Eye (tissue), 1 donor: ENCODE results near the gene RUNDC1.

ENCODE experiments used
- DNase-seq: peaks from one replicate; pipeline ENCODE4 v3.0.0-alpha.2; 2015

RUNDC1 gene

GRCh38 chr17:43020030-43020621 lies 39.8 kb downstream of the RUNDC1 start:
- DNase-seq = no peak

- DNase-seq = peak; percentile 74
These were observed 40.7 kb downstream of the RUNDC1 start for GRCh38 chr17:43020789-43021740.

GRCh38 chr17:43021741-43022512 lies 41.6 kb downstream of the RUNDC1 start, which contains the start of gene VAT1:
Gene VAT1 (minus strand): TSS chr17:43022385. CDS start chr17:43022322, 63 bp downstream.
- DNase-seq = peak; percentile 93

GRCh38 chr17:43024407-43025289 lies 44.3 kb downstream of the RUNDC1 start, which contains the start of gene RND2:
Gene RND2 (plus strand): TSS chr17:43025231. CDS start chr17:43025348, 117 bp downstream.
- DNase-seq = peak; percentile 98

- DNase-seq = peak; percentile 66
These were observed 44.9 kb downstream of the RUNDC1 start for GRCh38 chr17:43025290-43025657.

- DNase-seq = peak; percentile 42
These were observed 45.6 kb downstream of the RUNDC1 start for GRCh38 chr17:43025766-43026537.

GRCh38 chr17:43026595-43026994 lies 46.2 kb downstream of the RUNDC1 start:
- peak; percentile 49 for DNase-seq

- no peak for DNase-seq
These were observed 47.0 kb downstream of the RUNDC1 start for GRCh38 chr17:43027091-43028032.

GRCh38 chr17:43028221-43028861 lies 48.0 kb downstream of the RUNDC1 start:
- no peak for DNase-seq

GRCh38 chr17:43030137-43030767 lies 49.9 kb downstream of the RUNDC1 start:
- DNase-seq = no peak

GRCh38 chr17:43031666-43032065 lies 51.3 kb downstream of the RUNDC1 start:
- DNase-seq = no peak

GRCh38 chr17:43033948-43034881 lies 53.9 kb downstream of the RUNDC1 start:
- peak; percentile 86 for DNase-seq

GRCh38 chr17:43034894-43035293 lies 54.5 kb downstream of the RUNDC1 start:
- DNase-seq = no peak

- no peak for DNase-seq
These were observed 59.3 kb downstream of the RUNDC1 start for GRCh38 chr17:43039646-43040045.

- DNase-seq = no peak
These were observed 60.3 kb downstream of the RUNDC1 start for GRCh38 chr17:43040655-43041054.

- no peak for DNase-seq
These were observed 61.8 kb downstream of the RUNDC1 start for GRCh38 chr17:43042025-43042628.
